Measurements from ENCODE around the gene SOD3.

The SOD3 gene

DNA sequence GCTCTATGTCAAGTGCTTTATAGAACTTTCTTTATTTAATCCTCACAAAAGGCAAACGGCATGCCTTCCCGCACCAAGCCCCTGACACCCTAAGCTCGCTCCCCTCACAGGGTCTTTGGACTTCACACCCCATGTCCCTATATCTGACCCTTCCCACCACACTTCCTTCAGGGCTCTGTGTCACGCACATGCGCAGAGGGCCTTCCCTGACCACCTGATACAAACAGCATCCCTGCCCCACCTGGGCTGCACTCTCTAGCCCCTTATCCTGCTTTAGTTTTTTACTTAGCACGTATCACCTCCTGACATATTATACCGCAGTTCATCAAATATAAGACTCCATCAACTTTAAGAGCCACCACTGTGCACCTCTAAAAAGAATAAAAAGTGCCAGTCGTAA is 49.8 kb downstream of the SOD3 start:
- DNase-seq (ENCODE audit: low spot score), result no peak

GRCh38 chr4:24845902-24846301 is 50.5 kb downstream of the SOD3 start:
- DNase-seq (ENCODE audit: low spot score), result no peak

GRCh38 chr4:24846716-24847115 is 51.3 kb downstream of the SOD3 start:
- DNase-seq (ENCODE audit: low spot score), result no peak

- DNase-seq (ENCODE audit: low spot score), result no peak
These were observed 54.0 kb downstream of the SOD3 start for GRCh38 chr4:24849351-24849750.

- DNase-seq (ENCODE audit: low spot score), result no peak
These were observed 54.4 kb downstream of the SOD3 start for GRCh38 chr4:24849756-24850155.
